Measurements from ENCODE around the gene RNF150. TPM values are rescaled to one million over a fixed set of nuclear protein-coding genes. Genes with fewer than 3 reads are reported as not detected.

RNF150 gene
- polyA plus RNA-seq, 1 experiment: 9.8 TPM

DNA sequence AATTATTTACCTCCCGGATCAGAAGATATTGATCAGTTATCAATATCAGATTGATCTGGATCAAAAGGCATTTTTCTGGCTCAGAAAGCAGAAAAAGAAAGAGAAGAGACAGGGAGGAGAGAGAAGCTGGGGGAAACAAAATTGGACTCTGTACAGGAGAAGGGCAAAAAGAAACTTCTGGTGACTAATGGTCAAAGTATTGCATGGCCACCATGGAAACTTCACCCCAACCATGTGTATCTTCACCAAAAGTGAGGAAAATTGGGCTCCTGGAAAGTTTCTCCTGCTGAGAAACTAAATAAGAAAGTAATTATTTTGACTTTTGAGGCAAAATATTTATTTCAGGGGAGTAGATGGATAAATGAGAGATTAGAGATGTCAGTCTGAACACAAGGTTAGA lies 33.9 kb downstream of the RNF150 start:
- no peaks in the 10 kb centered on the region for H3K9me3 ChIP-seq (ENCODE audit: control insufficient read depth, insufficient read depth, low read length)
- no peak overlapping the region for H3K27ac ChIP-seq (ENCODE audit: low read depth, low read length)
- H3K4me3 ChIP-seq (ENCODE audit: low read depth, low read length): no peak overlapping the region
- DNase-seq (ENCODE audit: low read depth, low spot score): no peak
- ChIA-PET POLR2A (no interaction called here), CTCF (no interaction called here)
- no peaks in the 10 kb centered on the region for H3K27me3 ChIP-seq (ENCODE audit: control insufficient read depth, insufficient read depth, low read length)
- TF ChIP-seq, protein P1, sequence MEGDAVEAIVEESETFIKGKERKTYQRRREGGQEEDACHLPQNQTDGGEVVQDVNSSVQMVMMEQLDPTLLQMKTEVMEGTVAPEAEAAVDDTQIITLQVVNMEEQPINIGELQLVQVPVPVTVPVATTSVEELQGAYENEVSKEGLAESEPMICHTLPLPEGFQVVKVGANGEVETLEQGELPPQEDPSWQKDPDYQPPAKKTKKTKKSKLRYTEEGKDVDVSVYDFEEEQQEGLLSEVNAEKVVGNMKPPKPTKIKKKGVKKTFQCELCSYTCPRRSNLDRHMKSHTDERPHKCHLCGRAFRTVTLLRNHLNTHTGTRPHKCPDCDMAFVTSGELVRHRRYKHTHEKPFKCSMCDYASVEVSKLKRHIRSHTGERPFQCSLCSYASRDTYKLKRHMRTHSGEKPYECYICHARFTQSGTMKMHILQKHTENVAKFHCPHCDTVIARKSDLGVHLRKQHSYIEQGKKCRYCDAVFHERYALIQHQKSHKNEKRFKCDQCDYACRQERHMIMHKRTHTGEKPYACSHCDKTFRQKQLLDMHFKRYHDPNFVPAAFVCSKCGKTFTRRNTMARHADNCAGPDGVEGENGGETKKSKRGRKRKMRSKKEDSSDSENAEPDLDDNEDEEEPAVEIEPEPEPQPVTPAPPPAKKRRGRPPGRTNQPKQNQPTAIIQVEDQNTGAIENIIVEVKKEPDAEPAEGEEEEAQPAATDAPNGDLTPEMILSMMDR (IDR thresholded peaks at IDR 0.05; ENCODE audit: low read depth, low read length): no peak

DNA sequence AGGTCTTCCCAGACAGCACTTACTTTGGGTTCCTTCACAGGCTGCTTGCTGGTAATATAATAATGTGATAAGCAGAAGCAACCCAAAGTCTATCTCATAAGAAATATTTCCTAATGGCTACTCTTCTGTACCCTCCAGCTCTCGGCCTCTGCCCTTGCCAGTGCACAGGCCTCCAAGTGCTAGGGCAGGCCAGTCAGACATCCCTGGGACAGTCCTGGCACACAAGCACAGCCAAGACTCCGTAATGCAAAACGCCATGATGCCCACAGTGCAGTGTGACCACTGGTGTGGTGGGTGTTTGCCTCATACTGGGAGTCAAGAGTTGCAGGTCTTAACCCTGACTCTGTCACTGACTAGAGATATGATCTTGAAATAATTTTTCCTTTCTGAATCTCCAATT lies 35.1 kb downstream of the RNF150 start:
- no peak for DNase-seq (ENCODE audit: low read depth, low spot score)
- TF ChIP-seq, protein P1 (IDR thresholded peaks at IDR 0.05; ENCODE audit: low read depth, low read length): no peak
- ChIA-PET CTCF (no interaction called here), POLR2A (no interaction called here)
- H3K9me3 ChIP-seq (ENCODE audit: control insufficient read depth, insufficient read depth, low read length): no peaks in the 10 kb centered on the region
- no peak overlapping the region for H3K4me3 ChIP-seq (ENCODE audit: low read depth, low read length)
- no peaks in the 10 kb centered on the region for H3K27me3 ChIP-seq (ENCODE audit: control insufficient read depth, insufficient read depth, low read length)
- H3K27ac ChIP-seq (ENCODE audit: low read depth, low read length): no peak overlapping the region

DNA sequence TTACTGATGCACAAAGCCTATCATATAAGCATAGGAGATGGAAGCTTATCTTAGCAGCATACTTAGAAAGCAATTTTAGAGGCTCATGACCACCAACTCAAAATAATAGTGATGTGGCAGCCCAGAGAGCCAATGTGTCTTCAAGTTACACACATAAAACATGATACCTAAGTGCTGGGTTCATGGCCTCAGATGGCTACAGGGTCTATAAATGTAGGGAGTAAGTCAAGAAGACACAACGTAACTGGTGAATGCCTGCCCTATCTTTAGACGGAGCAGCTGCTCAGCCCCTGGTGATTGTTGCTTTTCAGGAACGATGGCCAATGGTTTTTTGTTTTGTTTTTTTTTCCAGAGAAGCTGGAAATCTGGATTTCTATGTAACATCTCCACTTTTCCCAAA lies 42.8 kb downstream of the RNF150 start:
- no peak for DNase-seq (ENCODE audit: low read depth, low spot score)
- Histone ChIP-seq H3K9me3 (ENCODE audit: control insufficient read depth, insufficient read depth, low read length) (no peaks in the 10 kb centered on the region), H3K4me3 (ENCODE audit: low read depth, low read length) (no peak overlapping the region), H3K27me3 (ENCODE audit: control insufficient read depth, insufficient read depth, low read length) (no peaks in the 10 kb centered on the region), H3K27ac (ENCODE audit: low read depth, low read length) (no peak overlapping the region)
- ChIA-PET CTCF (interaction anchor here (1.2 kb wide), 1 partner anchor 94 kb away, joined by 4 read pairs; no protein-coding TSS in a partner anchor), POLR2A (no interaction called here)
- TF ChIP-seq, protein P1 (IDR thresholded peaks at IDR 0.05; ENCODE audit: low read depth, low read length): no peak

DNA sequence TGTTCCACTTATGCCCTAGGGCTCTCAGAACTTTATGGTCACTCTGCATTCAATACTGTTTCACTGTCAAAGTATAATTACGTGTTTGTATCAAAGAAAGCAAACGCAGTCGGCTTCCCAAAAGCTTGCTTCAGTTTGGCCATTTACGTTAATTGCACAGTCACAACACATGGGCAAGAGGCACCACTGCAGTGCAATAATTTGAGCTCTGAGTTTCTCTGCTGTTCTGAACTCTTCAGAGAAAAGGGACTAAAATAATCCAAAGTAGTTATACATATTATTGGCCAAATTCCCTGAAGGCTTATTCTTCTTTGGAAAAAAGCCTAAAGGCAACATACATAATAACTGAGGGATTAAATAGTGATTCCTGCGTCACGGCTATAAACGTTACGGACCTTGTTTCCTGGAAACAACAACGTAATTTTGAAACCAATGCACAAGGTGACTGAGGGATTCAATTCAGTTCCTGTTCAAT lies 51.3 kb downstream of the RNF150 start:
- POLR2A ChIA-PET: no interaction called here
- Histone ChIP-seq H3K4me3 (ENCODE audit: low read depth, low read length) (no peak overlapping the region), H3K27me3 (ENCODE audit: control insufficient read depth, insufficient read depth, low read length) (no peaks in the 10 kb centered on the region), H3K9me3 (ENCODE audit: control insufficient read depth, insufficient read depth, low read length) (no peaks in the 10 kb centered on the region), H3K27ac (ENCODE audit: low read depth, low read length) (no peak overlapping the region)
- TF ChIP-seq, protein P1 (IDR thresholded peaks at IDR 0.05; ENCODE audit: low read depth, low read length): no peak
- CTCF ChIA-PET: no interaction called here
- DNase-seq (ENCODE audit: low read depth, low spot score): no peak

DNA sequence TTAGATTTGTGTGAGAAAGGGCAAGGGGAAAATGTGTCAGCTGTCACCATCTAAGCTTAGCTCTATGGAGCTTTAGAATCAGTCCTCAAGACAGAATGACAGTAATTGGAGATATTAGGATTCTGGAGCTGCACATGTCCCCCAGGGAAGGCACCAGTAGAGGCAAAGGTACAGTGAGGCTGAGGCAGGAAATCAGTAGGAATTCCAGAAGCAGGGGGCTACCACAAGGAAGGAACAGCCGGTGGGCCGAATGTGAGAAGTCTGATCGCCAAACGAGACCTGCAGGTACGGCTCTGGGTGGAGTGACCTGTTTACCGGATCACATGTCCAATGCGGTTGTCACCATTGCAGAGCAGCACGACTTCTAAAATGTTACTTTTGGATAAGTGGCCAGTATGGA lies 52.6 kb downstream of the RNF150 start:
- H3K9me3 ChIP-seq (ENCODE audit: control insufficient read depth, insufficient read depth, low read length): no peaks in the 10 kb centered on the region
- no peak for DNase-seq (ENCODE audit: low read depth, low spot score)
- TF ChIP-seq, protein P1 (IDR thresholded peaks at IDR 0.05; ENCODE audit: low read depth, low read length): no peak
- no peak overlapping the region for H3K4me3 ChIP-seq (ENCODE audit: low read depth, low read length)
- POLR2A ChIA-PET: no interaction called here
- H3K27me3 ChIP-seq (ENCODE audit: control insufficient read depth, insufficient read depth, low read length): no peaks in the 10 kb centered on the region
- no peak overlapping the region for H3K27ac ChIP-seq (ENCODE audit: low read depth, low read length)
- CTCF ChIA-PET: no interaction called here

Measured in AG04450 (cell line).